COLO668 (cell line): Measurements from ENCODE around the gene TRABD2B.

Experiments
- DNase-seq: peaks from one replicate; lab custom pipeline; 2025; ENCODE audit not compliant: unreplicated experiment; lab: John Stamatoyannopoulos, UW

TRABD2B gene

DNA sequence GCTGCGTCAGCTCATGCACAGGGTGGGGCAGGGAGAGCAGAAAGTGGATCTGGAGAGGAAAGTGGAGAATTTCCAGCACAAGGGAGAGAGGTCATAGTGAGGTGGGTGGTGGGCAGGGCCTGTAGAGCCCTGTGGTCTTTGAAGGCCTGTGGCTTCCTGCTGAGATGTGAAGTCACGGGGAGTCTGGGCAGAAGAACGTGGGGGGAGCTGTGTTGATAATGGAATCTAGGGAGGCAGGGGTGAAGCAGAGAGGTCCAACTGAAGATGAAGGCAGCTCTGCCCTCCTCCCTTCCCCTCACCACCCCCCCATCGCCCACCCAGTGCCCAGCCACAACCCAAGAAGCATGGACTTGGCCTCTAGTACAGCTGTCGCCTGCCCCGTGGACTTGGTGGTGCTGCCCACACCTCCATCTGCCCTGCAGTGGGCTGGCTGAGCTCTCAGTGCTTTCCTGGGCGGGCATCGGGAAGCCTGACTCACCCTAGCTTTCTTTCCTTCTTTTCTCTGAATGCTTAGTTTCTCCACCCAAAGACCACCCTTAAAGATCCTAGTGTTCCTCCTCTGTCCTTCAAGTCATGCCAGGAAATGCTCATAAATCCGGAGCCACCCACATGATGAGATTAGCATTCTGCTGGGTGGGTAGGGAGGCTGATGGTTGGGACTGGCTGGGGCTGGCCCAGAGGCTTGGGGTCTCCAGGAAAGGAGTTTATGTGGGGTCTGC, 186.1 kb downstream of the TRABD2B start:
- DNase-seq: no peak

DNA sequence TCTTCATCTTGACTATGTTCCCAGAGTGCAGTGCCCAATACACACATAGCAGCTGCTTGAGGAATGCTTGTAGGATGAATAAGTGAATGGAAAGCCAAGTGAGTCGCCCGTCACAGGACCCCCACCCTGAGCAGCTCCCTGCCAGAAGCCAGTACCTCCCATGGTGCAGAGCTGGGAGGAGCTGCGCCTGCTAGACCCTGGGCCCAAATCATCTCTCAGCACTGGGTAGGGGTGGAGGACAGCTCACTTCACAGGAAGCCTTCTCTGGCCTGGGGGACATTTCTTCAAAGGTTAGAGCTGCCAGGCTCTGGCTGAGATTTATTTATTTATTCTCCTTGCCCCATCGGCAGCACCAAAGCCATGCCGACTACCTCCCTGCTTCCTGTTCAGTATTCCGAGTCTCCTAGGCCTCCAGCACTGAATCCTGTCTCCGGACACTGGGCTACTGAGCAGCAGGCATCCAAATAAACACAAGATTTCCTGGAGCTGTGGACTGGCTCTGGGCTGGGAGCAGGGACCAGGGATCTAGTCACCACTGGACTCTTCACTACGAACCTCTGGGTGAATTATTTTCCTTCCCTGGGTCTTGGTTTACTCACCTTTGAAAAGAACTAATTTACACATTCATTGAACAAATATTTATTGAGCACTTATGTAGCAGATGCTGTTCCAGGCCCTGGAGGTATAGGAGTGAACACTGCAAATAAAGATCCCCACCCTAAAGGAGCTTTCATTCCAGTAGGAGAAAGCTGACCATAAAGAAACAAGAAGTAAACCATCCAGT, 187.7 kb downstream of the TRABD2B start:
- peak; percentile 75 for DNase-seq

DNA sequence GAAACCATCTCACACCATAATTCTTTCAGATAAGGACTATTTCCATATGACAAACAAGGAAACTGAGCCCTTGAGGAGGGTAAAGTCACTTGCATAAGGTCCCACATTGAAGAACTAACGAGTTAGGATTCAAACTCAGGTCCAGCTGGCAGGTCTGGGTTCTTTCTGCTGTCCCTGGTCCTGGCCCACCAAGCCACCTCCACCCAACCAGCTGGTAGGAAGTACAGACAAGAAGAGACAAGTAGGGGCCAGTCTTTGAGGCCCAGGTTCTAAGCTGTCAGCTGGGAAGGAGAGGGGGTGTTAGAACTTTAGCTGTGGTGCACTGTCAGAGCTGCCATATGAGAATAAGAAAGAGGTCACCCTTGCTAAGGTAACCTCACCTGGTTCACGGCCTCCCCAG, 188.6 kb downstream of the TRABD2B start:
- DNase-seq: no peak

DNA sequence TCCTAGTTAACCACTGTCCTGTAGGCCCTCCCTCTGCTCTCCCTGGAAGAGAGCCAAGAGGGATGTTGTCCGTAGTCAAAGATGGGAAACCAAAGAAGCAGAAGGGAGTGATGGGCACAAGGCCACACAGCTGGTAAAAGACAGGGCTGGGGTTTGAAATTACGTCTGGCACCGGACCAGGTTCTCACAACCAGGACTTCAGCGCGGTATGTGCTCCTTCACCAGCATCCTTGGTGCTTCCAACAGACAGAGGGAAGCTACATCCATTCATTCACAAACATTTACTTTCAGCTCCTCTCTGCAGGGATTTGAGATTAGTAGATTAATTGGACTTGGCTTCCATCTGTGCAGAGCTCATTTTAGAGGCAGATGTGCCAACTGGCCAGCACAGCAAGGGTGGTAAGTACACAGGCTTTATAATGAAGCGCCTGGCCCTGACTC, 191.2 kb downstream of the TRABD2B start:
- DNase-seq: peak; percentile 73

DNA sequence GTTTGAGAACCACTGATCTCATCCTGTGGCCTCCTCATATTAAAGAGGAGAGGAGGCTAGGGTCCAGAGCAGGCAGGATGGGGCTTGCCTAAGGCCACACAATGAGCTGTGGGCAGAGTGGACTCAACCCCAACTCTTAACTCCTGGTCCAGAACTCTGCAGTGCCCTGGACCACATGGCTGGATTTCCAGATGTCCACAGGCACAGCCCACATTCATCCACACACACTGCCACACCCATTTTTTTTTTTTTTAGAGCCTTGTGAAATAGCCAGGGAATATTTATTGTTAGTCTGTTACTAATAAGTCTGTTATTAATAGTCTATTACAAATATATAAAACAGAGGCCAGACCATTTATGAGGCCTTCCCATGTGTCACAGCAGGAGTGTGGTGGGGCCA, 192.2 kb downstream of the TRABD2B start:
- no peak for DNase-seq

DNA sequence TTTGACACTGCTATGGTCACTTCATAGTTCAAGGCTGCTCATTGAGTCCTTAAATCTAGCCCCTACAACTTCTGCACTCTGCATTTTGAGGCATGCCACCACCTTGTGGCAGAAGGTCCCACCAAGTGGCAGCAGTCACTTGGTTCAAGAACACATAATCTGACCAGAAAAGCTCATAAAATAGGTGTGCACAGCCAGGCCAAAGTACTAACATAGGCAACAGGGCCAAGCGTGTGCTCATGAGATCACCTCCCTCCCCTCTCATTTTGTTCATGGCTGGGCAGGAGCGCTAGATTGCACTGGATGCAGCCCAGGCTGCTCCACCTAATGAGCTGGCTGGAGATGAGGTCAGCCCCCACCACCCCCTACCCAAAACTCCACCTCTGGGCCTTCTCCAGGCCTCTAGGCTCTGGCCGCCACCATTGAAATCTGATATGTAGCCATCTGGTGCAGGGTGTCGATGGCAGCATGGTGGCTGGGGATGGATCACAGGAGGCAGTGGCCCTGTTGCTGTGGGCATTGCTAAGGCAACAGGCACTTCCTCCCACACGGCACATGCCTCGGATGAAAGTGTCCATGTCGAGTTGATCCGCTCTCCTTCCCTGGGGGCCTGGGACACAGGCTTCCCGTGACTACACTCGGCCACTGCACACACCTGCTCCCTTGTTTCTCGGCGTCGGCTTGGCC, 193.2 kb downstream of the TRABD2B start:
- peak; percentile 98 for DNase-seq

DNA sequence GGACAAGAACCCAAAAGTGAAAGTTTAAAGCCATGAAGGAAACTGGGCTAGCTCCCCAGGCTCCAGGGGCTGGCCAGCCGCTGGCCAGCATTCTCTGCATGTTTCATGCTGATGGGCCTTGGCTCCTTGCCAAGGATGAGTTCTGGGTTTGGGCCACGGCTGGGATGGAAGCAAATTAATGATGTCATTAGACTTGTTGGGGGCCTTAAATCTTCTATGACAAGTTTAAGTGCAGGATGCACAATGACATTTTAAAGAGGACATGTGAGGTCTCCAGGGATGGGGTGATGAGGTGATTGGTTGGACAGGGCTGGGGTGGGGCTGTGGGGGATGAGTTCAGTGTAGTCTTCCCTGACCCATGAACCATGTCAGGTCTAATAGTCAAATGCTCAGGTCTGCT, 199.6 kb downstream of the TRABD2B start:
- DNase-seq: peak; percentile 78

DNA sequence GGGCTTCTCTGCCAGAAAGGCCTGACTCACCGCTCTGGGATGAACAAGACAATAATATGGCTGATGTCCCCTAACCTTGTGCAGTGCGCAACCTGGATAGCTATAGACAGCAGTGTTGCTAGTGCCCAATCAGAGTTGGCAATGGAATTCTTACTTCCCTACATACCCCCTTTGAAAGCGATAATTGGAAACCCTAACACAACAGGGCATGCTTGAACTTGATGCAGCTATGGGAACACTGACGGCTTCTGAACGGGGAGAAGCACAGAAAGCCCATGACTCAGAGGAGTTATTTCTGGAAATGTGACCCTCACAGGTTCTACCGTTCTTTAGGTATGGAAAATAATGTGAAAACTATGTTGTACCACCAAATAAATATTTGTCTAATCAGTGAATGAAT, 200.6 kb downstream of the TRABD2B start:
- no peak for DNase-seq

DNA sequence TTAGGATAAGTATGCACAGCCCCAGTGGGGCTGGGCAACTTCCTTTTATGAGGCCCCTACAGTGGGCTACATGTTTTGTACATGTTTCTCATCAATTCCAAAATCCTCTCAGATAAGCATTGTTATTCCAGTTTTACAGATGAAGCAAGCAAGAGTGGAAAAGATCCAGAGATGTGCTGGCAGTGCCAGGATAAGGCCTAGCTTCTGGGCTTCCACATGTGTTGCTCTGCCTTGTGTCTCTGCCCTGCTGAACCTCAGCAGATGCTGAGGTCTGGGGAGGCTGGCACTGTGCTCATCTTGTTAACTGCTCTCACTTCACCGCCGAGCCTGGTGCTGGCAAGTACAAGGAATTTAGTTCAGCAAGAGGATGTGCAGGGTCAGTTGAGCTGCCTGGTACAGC, 202.1 kb downstream of the TRABD2B start:
- no peak for DNase-seq

DNA sequence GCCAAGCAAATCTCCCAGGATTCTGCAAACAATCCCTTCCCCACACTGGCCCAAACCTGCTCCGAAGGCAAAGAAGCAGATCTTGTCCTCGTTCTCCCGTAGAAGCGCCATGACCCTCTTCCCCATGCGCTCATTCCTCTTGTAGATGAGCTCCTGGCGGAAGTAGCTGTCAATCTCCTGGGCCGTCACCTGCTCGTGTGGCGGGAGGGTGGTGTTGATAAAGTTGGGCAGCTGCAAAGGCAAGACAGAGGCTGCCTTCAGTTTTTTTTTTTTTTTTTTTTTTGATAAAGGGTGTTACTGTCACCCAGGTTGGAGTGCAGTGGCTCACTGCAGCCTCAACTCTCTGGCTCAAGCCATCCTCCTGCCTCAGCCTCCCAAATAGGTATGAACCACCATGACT, 202.7 kb downstream of the TRABD2B start:
- DNase-seq: no peak

DNA sequence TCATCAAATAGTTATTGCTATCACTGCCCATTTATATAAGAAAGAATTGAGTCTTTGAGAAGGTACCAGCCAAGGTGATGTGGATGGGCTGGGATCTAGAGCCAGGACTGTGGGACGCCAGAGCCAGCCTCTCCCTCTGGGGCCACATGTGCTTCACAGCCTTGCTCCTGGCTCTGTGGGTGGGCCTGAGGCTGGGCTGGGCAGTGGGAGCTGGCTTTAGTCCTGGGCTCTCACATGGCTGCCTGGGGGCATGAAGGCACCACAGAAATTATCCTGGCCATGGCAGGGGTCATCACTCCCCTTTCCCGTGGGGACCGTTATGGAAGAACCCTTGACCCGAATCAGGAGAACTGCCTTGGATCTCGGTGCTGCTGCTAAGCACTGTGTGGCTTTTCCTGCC, 203.1 kb downstream of the TRABD2B start:
- no peak for DNase-seq

DNA sequence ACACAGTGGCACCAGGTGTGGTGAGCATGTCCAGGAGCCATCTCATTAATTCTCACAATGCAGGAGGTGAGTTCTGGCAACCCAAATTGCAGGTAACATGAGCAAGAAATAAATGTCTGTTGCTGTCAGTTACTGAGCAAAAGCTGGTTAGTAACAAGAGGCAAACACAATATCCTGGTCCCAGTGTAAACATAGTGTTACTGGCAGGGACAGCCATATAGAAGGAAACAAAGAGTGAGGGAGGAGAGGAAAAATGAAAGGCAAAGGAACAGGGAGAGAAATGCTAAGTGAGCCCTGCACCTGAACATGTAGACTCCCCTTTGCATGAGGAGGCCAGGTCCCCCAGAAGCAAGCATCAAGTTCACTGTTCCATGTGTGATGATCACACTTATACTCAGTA, 203.6 kb downstream of the TRABD2B start:
- no peak for DNase-seq

DNA sequence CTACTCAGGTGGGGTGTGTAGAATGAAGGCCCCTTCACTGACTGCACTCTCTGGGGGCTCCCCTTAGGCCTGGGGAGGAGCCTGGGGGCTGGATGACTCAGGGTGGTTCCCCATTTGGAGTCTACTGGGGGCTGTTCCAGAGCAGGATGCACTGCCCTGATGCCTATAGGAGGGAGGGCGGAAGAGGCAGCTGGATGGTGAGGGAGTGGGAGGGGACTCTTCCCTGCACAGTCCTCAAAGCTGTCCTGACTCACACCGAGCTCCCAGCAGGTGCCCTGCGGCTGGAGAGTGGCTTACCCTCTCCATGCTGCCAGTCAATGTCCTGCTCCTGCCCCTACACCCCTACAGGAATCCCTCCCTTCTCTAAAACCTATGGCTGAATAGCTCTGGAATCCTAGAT, 204.4 kb downstream of the TRABD2B start:
- DNase-seq: peak; percentile 28

DNA sequence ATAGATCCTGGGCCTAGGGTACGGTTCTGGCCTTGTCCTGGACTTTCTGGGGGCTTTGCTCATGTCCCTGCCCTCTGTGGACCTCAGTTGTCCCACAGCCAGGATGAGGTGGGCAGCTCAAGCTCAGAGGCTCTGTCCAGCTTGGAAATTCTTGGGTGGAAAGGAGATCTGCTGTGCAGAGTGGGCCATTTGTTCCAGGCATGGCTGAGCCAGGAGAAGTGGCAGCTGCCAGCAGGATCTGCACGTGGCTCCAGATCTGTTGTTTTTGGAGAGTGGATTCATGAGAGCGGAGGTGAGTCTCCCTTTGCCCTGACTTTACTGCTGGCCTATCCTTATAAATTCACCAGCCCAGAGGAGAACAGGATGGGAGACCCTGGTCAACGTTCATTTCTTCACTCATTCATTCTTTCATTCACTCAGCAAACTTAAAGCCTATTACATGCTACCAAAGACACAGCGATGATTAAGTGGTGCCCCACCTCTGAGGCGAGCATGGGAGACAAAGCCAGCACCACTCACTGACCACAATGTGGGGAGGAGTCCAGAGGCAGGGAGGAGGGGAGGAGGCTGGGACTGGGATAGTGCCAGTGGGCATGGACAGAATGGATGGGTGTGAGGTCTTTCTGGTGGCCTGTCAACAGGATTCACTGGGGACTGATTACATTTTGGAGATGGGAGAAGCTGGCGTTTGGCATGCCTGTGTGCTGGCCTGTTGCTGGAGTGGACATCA, 205.1 kb downstream of the TRABD2B start:
- DNase-seq: no peak

DNA sequence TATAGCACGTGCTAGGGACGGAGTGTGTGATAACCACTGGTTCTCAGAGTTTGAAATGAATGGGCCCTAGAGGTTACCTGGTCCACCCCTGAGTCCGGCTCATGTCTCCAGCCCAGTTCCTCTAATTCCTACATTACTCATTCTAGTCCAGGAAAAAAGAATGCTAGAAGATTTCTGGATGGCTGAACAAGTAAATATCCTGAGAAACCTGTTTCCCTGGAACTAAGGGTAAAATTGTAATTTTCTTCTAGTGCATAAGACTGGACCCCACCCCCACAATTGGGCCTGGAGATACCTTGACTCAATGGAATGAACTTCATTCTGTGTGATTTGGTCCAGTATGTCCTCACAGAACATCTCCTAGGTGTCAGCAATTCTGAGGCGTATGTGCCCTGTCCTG, 208.4 kb downstream of the TRABD2B start:
- no peak for DNase-seq

DNA sequence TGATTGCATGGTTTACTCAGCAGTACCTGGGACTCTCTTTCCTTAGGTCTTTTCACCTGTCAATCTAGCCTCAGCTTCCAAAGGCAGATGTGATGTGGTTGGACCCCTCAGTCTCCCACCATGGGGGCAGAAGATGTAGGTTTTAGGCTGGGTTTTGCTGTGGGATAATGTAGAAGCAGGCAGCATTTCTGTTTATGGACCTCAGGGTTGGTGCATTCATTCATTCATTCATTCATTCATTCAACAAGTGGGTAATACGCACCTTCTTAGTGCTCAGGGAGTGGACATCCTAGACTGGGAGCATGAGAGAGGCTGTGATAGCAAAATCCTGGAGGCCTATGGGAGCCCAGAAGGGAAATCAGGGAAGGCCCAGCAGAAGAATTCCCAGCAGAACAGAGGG, 209.6 kb downstream of the TRABD2B start:
- no peak for DNase-seq

DNA sequence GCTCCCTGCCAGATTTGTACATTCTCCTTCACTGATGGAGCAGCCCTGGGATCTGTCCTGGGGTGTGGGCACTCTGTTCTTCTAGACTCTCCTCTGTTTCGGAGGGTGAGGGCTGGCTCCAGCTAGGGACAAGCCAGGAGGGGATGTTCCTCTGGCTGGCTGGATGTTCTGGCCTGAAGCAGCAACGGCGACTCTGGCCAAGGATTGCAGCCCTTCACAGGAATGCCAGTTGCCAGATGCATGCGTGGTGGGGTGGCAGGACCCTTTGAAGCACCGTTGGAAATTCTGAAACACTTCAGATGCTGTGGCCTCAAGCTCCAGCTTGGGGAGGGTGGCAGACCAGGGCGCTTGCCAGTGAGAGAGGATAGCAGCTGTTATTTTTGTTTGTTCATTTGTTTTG, 210.9 kb downstream of the TRABD2B start:
- no peak for DNase-seq

DNA sequence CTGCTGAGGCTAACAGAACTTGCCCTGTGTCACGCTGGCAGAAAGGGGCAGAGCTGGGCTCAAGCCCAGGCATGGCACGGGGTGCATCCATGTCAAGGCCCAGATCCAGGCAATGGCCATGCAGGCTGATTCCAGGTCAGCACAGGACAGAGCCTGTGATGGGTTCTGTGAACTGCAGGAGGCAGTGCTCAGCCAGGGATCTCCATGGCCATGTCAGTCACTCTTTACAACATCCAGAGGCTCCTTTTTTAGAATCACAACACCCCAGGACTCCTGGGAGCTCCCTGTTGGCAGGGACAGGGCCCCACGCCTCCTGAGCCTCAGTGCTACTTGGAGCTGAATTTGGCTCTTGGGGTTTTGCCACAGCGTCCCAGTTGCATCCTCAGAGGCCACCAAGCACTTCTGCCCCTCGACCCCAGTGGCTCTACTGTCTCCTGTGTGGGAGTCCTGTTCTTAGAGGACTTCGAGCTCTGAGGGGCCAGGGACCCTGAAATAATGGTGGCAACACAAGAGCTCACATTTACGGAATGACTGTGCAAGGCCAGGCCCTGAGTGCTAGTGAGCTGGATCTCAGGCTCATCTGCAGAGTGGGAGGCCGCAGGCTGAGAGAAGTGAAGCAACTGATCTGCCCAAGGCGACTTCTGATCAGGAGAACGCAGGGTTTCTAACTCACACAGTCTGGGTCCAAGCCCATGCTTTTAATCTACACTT, 211.5 kb downstream of the TRABD2B start:
- DNase-seq: no peak

DNA sequence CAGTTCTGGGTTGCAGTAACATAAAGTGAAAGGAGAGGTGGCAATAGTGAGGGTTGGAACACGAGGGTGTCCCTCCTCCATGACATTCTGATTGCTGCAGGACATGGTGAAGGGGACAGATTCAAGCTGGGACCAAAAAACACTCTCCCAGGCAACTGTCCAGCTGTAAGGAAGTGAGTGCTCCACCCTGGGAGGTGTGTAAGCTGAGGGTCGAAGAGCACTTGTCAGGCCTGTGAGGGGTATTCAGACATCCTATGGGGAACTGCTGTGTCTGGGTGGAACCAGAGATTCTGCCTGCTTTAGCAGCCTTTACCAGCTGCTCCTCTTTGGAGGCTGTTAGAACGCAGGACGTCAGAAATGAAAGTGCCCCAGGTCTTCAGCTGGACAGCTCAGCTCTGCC, 212.1 kb downstream of the TRABD2B start:
- DNase-seq: no peak

DNA sequence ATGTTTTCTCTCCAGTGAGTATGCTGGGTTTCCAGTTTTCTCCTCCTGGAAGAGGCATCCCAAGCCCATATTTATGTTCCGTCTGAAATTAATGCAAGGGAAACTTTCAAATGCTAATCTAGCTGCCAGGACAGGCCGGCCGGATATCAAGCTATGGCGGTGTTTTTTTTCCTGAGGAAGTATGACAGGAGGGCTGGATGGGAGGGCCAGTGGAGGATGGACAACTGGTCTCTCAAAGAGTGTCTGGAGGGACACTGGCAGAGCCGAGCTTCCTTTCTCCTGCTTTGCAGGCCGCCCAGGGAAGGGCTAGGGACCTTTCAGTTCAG, 212.7 kb downstream of the TRABD2B start:
- DNase-seq: no peak
